B cell (primary cell): ENCODE results near the gene PLRG1. TPM values are rescaled to one million over a fixed set of nuclear protein-coding genes. Genes with fewer than 3 reads are reported as not detected.

Experiments
- ATAC-seq: fragments of 200-7000 bp; cut with Tn5 transposase; one replicate; pipeline ENCODE4 v1.10.0; 2021; ENCODE audit warnings: low read depth, mild to moderate bottlenecking, moderate number of reproducible peaks, moderate library complexity
- CTCF ChIA-PET: fragments of 350-600 bp; sonication (Branson Sonifier 250); formaldehyde crosslinking; loops from one replicate; lab custom pipeline; 2021; ENCODE audit warnings: antibody characterized with exemption, inconsistent platforms; lab: Charles Lee
- POLR2A ChIA-PET: fragments of 350-600 bp; sonication (Branson Sonifier 250); formaldehyde crosslinking; loops from one replicate; lab custom pipeline; 2021; ENCODE audit warnings: antibody characterized with exemption; lab: Charles Lee
- DNase-seq: peaks from one replicate; pipeline ENCODE4 v3.0.0; 2013
- H2AFZ ChIP-seq: 2 replicates; pipeline ENCODE4 v1.6.1; 2012; ENCODE audit warnings: mild to moderate bottlenecking, low read depth, low read length; ENCODE audit not compliant: insufficient read depth, poor library complexity, severe bottlenecking
- H3K27ac ChIP-seq, 2 donors: 1 replicate in 1 of 2; 2 replicates in 1 of 2; pipeline ENCODE4 v1.5.1; 2012 to 2013; ENCODE audit warnings: low read length in 2 of 2, mild to moderate bottlenecking in 2 of 2, moderate library complexity in 1 of 2
- H3K27me3 ChIP-seq, 4 experiments: fragments of 200-600 bp in 1 of 4; sonication (generic) in 1 of 4; replicated peaks in 1 of 4; 1 replicate in 2 of 4; 2 replicates in 2 of 4; pipeline versions ENCODE4 v1.6.1 to v1.7.0; 2013 to 2016; ENCODE audit warnings: low read length in 3 of 4, mild to moderate bottlenecking in 2 of 4, mixed read lengths in 1 of 4, moderate library complexity in 1 of 4; ENCODE audit not compliant: insufficient read depth in 4 of 4, control insufficient read depth in 3 of 4; ENCODE audit errors: control extremely low read depth in 1 of 4
- H3K36me3 ChIP-seq, 2 experiments: replicated peaks in 1 of 2; 1 replicate in 1 of 2; 2 replicates in 1 of 2; pipeline versions ENCODE4 v1.6.1 to v1.7.1; 2013; ENCODE audit warnings: low read length in 1 of 2; ENCODE audit not compliant: insufficient read depth in 2 of 2, control insufficient read depth in 1 of 2; ENCODE audit errors: control extremely low read depth in 1 of 2, extremely low read depth in 1 of 2
- H3K4me1 ChIP-seq, 2 donors: fragments of 200-600 bp in 1 of 2; sonication (generic) in 1 of 2; 1 replicate in 1 of 2; 2 replicates in 1 of 2; pipeline versions ENCODE4 v1.5.1 to v1.6.1; 2013 to 2017; ENCODE audit warnings: low read length in 2 of 2; ENCODE audit not compliant: control insufficient read depth in 2 of 2, insufficient read depth in 2 of 2
- H3K4me2 ChIP-seq: replicated peaks from 2 replicates; pipeline ENCODE3; 2012; ENCODE audit warnings: mild to moderate bottlenecking, low read depth, low read length; ENCODE audit not compliant: poor library complexity, severe bottlenecking
- H3K4me3 ChIP-seq, 5 experiments: fragments of 200-600 bp in 1 of 5; sonication (generic) in 1 of 5; 1 replicate in 3 of 5; 2 replicates in 2 of 5; pipeline versions ENCODE4 v1.5.1 to v1.7.0; 2011 to 2016; ENCODE audit warnings: low read length in 4 of 5, mild to moderate bottlenecking in 4 of 5, low read depth in 2 of 5, control low read depth in 1 of 5, moderate library complexity in 1 of 5; ENCODE audit not compliant: insufficient read depth in 1 of 5; ENCODE audit errors: control extremely low read depth in 1 of 5, extremely low read depth in 1 of 5
- H3K79me2 ChIP-seq: fragments of 200-600 bp; sonication (generic); one replicate; pipeline ENCODE4 v1.6.0; 2016; ENCODE audit warnings: low read length; ENCODE audit not compliant: control insufficient read depth, insufficient read depth
- H3K9ac ChIP-seq: fragments of 200-600 bp; sonication (generic); 2 replicates; pipeline ENCODE4 v1.6.1; 2017; ENCODE audit warnings: mild to moderate bottlenecking, low read length, moderate library complexity
- H3K9me3 ChIP-seq, 3 donors: one replicate each; pipeline versions ENCODE4 v1.6.1 to v1.7.1; 2013; ENCODE audit warnings: low read length in 2 of 3; ENCODE audit not compliant: control insufficient read depth in 2 of 3, insufficient read depth in 1 of 3; ENCODE audit errors: control extremely low read depth in 1 of 3
- H4K20me1 ChIP-seq: 2 replicates; pipeline ENCODE4 v1.6.0; 2012; ENCODE audit warnings: mild to moderate bottlenecking, low read length; ENCODE audit not compliant: insufficient read depth, control insufficient read depth, poor library complexity, severe bottlenecking
- H3K27ac Mint-ChIP-seq: one replicate; pipeline ENCODE4 v1.8.0; 2021; ENCODE audit warnings: mixed read lengths
- H3K27me3 Mint-ChIP-seq: one replicate; pipeline ENCODE4 v1.8.0; 2021; ENCODE audit warnings: mixed read lengths
- H3K4me1 Mint-ChIP-seq: one replicate; pipeline ENCODE4 v1.8.0; 2021; ENCODE audit warnings: mixed read lengths
- H3K4me3 Mint-ChIP-seq: one replicate; pipeline ENCODE4 v1.8.0; 2021; ENCODE audit warnings: mixed read lengths
- H3K9me3 Mint-ChIP-seq: one replicate; pipeline ENCODE4 v1.8.0; 2022; ENCODE audit warnings: mixed read lengths; ENCODE audit not compliant: insufficient read depth
- EZH2 ChIP-seq: IDR thresholded peaks from 2 replicates; pipeline ENCODE4 v1.6.1; 2012; ENCODE audit warnings: borderline replicate concordance, low read depth, mild to moderate bottlenecking, moderate library complexity, low read length; ENCODE audit not compliant: insufficient read depth, poor library complexity, severe bottlenecking
- WGBS: methylation state at CpG from one replicate; pipeline ENCODE4 v1.1.5; 2013; ENCODE audit warnings: missing lambda C conversion rate; ENCODE audit not compliant: insufficient coverage; 5-methylcytosine and 5-hydroxymethylcytosine counted together
- intact Hi-C: fragments of 100-400 bp; cut with micrococcal nuclease; formaldehyde crosslinking; loops from one replicate; pipeline ENCODE4 v1.10.0; 2022
- polyA minus RNA-seq: library from RNA; depleted of rRNA, polyadenylated mRNA; stranded (reverse); fragments of >200 nt; gene quantifications from 2 replicates; pipeline ENCODE4 v1.2.3, GENCODE V29; 2012
- polyA plus RNA-seq: library from polyadenylated mRNA; depleted of rRNA; stranded (reverse); fragments of >200 nt; gene quantifications from 2 replicates; pipeline ENCODE4 v1.2.3, GENCODE V29; 2012
- total RNA-seq, 2 donors: library from RNA; stranded (reverse); fragments of 120-200 nt in 1 of 2; gene quantifications; 1 replicate in 1 of 2; 2 replicates in 1 of 2; pipeline versions ENCODE4 v1.2.3 to v1.2.4, GENCODE V29; 2013 to 2022
- TF ChIP-seq, protein P1 (sequence below): fragments of 200-600 bp; IDR thresholded peaks from one replicate; pipeline ENCODE4 v1.8.0; 2022; ENCODE audit warnings: antibody characterized with exemption, mild to moderate bottlenecking

PLRG1 gene
- 77.3 and 79.0 TPM in 2 replicates for total RNA-seq
- 77.7 TPM for total RNA-seq (2013)
- polyA plus RNA-seq, result 30.1 and 41.8 TPM in 2 replicates
- 38.0 and 47.5 TPM in 2 replicates for polyA minus RNA-seq

DNA sequence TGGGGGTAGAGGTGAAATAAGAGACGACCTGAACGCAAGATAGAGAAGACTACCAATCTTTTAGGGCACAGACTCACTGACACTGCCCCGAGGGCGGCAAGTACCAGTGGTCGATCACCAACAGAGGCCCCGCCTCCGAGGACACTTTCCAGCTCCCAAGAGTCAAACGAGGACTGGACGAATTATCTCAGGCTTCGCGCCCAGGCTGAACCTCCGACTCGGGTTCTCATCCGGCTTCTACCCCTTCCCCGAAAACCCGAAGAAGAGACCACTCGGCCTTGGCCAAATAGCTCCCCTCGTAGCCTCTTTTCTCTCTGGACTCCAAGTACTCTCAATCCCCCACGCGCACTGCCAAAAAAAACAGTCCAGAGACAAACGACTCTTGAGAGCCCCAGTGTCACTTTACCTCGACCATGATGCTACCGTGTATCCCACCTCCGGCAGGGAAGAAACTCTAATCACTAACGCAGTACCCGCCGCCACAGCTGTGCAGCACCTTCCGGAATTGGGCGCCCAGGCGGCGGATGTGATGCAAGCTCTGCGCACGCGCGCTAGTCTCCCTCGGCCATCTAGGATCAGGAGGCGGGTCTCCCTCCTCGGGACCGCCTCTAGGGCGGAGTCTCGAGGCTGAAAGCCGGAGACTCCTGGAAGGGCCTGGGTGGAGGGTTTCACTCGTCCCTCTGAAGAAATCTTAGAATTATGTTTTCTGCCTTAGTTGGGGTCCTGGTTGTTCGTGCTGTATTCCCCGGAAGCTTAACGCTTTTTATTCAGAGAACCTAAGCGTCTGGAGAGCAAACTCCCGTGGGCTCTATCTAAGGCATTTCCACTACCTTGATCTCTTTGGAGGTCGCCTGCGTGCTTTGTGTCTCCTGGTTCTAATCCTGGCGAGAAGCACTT lies at the start of gene PLRG1:
Gene PLRG1 (minus strand): TSS at position 507 of the 897 bp plus-strand sequence. CDS start 92 bp downstream, at position 415.
- Histone ChIP-seq H3K4me2 (peak within 1 kb of the TSS; percentile 71), H3K4me1 (peaks cover 18% of the 10 kb centered on the region in 2 donors), H3K79me2 (peaks cover 18% of the 10 kb centered on the region), H3K36me3 (peaks cover 9 to 26% of the 10 kb centered on the region in 2 experiments), H3K27me3 (no peaks in the 10 kb centered on the region), H3K27ac (peak within 1 kb of the TSS; percentile 49 to 78), H3K9me3 (no peaks in the 10 kb centered on the region), H2AFZ (peak within 1 kb of the TSS; percentile 96), H3K4me3 (peak within 1 kb of the TSS; percentile 73 to 99 (median 91)), H4K20me1 (no peaks in the 10 kb centered on the region), H3K9ac (peak within 1 kb of the TSS; percentile 86)
- DNase-seq (peak; percentile 97), ATAC-seq (peak; percentile 95)
- TF ChIP-seq EZH2, result no peak
- TF ChIP-seq, protein P1, sequence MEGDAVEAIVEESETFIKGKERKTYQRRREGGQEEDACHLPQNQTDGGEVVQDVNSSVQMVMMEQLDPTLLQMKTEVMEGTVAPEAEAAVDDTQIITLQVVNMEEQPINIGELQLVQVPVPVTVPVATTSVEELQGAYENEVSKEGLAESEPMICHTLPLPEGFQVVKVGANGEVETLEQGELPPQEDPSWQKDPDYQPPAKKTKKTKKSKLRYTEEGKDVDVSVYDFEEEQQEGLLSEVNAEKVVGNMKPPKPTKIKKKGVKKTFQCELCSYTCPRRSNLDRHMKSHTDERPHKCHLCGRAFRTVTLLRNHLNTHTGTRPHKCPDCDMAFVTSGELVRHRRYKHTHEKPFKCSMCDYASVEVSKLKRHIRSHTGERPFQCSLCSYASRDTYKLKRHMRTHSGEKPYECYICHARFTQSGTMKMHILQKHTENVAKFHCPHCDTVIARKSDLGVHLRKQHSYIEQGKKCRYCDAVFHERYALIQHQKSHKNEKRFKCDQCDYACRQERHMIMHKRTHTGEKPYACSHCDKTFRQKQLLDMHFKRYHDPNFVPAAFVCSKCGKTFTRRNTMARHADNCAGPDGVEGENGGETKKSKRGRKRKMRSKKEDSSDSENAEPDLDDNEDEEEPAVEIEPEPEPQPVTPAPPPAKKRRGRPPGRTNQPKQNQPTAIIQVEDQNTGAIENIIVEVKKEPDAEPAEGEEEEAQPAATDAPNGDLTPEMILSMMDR, result no peak
- Mint-ChIP-seq H3K9me3 (no peaks in the 10 kb centered on the region), H3K4me3 (peak within 1 kb of the TSS; percentile 94), H3K27me3 (no peaks in the 10 kb centered on the region), H3K27ac (peak within 1 kb of the TSS; percentile 81), H3K4me1 (peaks cover 21% of the 10 kb centered on the region)
- ChIA-PET CTCF (interaction anchor here (0.6 to 15.7 kb wide), 12 partner anchors 8 to 1403 kb away, joined by 3 to 357 read pairs (median 4); partner anchors contain the start of gene CTSO), POLR2A (interaction anchor here (0.6 to 1.1 kb wide), 3 partner anchors 66 to 826 kb away, joined by 3 to 4 read pairs (median 3); no protein-coding TSS in a partner anchor)
- intact Hi-C loops, result loop anchor here (1.0 kb wide), 1 partner anchor 826 kb away; the partner anchor contains the start of gene MAP9
- under 1% methylated on average over 50 of the region's 51 CpGs for WGBS
